HG02840 (cell line): Measurements from ENCODE around the gene TIMELESS.
"Not testable (repeated sequence)": the region's sequence is repeated elsewhere in the genome, so short reads cannot be mapped to it uniquely, and the experiment has no call there.

ENCODE experiments used
- ATAC-seq: cut with Tn5 transposase; IDR thresholded peaks from one replicate; pipeline ENCODE4 v1.9.1; 2021; ENCODE audit warnings: mild to moderate bottlenecking, moderate library complexity, moderate number of reproducible peaks; ENCODE audit not compliant: unreplicated experiment, low FRiP score

The TIMELESS gene

DNA sequence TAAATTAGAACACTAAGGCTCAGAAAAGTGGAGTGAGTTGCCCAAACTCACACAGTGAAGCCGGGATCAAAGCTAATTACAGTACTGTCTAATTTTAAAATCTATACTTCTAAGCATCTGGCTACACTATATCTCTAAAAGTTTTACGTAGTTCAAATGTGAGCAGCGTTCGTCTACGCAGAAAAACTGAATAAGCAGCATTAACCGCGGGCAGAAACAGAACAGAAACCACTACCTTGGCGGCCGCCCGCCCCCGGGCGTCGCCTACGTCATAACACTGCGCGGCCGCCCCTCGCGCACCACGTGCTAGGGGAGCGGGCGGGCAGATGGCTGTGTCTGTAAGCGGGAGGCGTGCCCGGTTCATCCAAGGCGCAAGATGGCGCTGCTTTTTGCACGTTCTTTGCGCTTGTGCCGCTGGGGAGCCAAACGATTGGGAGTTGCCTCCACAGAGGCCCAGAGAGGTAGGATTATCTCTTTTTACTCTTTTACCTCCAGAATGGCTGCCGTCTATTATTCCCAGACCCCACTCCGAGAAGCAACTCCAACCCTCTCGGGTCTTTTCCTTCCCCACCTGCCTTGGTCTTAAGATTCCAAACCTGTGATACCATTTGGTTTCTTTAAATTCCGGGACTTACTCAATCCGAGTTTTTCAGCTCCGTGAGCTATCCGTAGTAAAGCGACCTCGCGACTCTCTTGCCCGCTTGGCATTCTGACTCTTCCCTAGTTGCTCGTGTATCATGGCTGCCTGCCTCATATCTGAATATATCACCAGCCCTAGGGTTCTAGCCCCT, 19.2 kb upstream of the TIMELESS start, which contains the start of gene SPRYD4:
TSS of gene SPRYD4 (plus strand) at position 363 of the 791 bp plus-strand sequence. CDS start at position 377, 14 bp downstream.
- ATAC-seq, result peak; percentile 86

DNA sequence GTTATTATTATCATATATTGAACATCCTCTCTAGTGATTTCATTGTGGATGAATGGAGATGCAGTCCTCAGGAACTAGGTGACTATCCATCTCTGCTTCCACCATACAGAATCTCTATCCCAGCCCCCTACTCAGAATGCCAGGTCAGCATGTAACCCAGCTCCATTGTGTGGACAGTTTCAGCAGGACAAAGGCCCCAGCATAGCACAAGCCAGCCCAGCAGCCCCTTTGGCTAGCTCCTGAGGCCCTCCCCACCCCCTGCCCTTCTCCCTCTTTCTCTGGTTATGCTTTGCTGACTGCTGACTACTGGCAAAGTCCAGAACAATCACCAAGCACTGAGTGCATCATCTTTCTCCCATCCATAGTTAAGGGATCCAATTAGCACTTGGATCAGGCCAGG, 13.3 kb upstream of the TIMELESS start:
- no peak for ATAC-seq

- no peak for ATAC-seq
Measured at GRCh38 chr12:56461235-56462159, 12.3 kb upstream of the TIMELESS start.

- ATAC-seq, result no peak
Measured at GRCh38 chr12:56457817-56458216, 8.6 kb upstream of the TIMELESS start.

DNA sequence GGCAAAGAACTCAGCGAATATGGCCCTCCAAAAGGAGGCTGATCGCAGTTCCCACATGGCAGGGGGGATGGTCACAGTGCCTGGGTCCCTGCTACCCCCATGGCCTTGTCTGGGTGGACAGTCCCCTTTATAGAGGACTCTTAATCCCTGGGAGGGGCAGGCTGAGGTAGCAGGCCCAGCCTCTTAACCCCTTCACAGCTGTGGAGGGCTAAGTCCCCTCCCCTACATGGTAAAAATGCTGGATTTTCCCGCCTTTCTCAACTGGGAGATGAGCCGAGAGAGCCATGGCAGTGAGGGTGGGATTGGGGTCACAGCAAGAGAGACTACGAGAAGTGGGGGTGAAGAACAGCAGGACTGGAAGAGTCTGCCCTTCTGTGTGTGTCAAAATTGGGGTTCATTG, 5.3 kb upstream of the TIMELESS start, which contains the start of gene MIP:
TSS of gene MIP (minus strand) at position 101 of the 400 bp plus-strand sequence. CDS start at position 57, 44 bp downstream.
- ATAC-seq, result no peak

DNA sequence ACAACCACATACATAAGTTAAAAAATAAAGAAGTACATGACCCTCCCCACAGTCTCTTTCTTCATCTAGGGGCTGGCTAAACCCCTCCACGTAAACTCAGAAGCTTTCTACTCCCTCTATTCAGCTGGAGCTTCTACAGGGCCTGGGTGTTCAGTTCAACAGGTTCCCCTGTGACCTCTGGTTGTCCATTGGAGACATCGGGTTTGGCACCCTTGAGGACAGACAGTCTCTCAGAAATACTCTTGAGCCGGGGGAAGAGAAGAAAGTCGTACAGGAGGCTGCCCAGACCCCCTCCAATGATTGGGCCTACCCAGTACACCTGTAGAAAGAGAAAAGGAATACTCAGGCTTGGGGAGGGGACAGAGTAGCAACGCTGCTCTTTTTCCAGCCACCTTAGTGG, 1.9 kb upstream of the TIMELESS start:
- ATAC-seq, result no peak

DNA sequence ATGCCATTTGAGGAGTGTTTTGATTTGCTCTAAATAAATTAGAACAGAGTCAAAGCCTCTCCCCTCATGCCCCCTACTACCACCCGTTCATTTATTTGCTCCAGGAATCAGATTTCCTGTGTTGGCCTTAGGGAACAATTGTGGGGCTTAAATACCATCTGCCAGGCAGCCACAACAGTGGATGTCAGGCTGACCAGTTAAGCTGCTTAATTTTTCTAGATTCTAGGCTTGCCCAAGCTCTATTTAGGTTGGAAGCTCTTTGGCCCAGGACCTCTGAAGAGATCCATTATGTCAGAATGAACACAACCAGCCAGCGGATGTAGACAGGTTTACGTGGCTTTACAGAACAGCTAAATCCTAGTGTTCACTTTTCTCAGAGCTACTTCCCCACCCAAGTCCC, 1.0 kb upstream of the TIMELESS start:
- no peak for ATAC-seq

DNA sequence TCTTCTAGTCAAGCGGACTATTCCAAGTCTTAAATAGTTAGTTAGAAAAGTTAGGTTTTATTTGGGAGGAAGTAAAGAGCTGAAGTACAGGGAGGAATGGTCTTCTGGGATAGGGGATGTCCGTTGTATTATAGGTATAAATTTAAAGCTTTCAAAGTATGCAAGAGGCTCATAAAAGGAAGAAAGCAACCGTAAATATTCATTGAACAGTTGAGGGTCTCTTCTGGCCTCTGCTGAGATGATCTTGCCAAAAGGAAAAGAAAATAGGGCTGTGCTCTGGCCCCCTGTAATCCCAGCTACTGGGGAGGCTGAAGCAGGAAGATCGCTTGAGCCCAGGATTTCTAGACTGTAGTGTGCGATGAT, 377 bp upstream of the TIMELESS start:
- no peak for ATAC-seq

- ATAC-seq, result not testable (repeated sequence)
Measured at GRCh38 chr12:56443208-56443607, 6.0 kb downstream of the TIMELESS start.

DNA sequence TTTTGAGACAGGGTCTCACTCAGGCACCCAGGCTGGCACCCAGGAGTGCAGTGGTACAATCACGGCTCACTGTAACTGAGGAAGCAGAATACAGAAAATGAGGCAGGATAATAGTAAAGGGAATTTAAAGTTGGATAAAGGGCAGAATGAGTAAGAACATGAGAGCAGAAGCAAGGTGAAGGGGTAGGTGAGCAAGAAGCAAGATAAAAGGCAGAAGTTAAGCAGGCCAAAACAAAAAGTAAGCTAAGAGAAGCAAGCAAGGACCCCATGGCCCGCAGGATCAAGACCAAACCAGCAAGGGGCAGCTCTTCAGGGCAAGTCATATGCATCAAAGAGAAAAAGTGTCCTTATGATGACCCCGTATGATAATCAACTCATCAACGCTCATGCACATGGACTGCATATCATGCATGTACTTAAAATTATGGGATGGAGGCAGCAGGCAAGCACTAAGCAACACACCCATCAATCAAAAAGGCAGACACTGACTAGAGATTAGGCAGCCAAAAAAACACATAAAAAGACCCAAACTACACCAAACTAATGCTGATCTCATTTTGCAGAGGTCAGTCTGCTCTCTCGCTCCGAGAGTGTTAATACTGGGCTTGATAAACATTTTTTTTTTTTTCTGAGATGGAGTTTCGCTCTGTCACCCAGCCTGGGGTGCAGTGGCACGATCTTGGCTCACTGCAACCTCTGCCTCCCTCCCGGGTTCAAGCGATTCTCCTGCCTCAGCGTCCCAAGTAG, 11.6 kb downstream of the TIMELESS start:
- no peak for ATAC-seq

GRCh38 chr12:56434828-56435227, 14.4 kb downstream of the TIMELESS start:
- ATAC-seq, result no peak

DNA sequence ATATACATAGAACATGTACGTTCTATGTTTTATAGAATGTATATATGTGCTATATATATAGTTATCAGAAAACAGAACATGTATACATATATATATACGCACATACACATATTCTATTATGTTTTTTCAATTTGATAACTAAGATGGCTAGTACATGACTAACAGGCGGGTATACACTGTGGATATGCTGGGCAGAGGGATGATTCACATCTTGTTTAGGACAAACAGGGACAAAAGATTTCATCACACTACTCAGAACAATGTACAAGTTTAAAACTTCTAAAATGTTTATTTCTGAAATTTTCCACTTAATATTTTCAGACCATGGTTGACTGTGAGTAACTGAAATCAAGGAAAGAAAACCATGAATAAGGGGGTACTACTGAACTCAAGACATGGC, 17.4 kb downstream of the TIMELESS start:
- no peak for ATAC-seq

DNA sequence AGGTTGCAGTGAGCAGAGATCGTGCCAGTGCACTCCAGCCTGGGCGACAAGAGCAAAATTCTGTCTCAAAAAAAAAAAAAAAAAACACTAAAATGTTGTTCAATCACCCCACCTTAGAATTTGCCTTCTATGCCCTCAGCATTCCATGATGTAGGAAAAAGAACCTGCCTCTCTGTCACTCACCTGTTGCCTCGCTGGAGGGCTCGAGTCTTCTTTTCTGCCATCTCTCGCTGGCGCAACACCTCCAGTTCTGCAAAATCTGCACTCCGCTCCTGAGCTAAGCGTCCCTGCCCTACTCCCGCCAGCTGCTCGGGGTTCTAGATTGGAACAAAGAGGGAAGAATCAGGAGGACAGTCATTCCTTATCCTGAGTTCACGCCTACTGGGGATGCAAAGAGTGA, 17.9 kb downstream of the TIMELESS start:
- ATAC-seq, result no peak

GRCh38 chr12:56425940-56426438, 23.2 kb downstream of the TIMELESS start:
- ATAC-seq, result no peak

DNA sequence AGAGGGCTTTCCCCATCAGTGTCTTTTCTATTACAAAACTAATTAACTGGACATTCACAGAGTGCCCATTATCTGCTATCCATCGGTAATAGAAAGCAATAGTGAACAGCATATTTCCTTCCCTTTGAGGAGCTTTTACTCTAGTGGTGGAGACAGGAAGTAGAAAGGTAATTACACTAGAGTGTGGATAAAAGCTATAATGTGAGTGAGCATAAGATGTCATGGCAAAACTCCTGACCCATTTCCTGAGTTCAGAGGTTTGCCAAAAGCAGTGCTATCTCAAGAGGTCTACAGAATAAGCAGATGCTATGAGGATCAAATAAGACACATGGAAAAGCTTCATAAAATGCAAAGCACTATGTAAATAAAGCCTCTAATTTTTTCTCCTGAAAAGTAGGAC, 24.0 kb downstream of the TIMELESS start:
- no peak for ATAC-seq

- no peak for ATAC-seq
Measured at GRCh38 chr12:56420411-56420810, 28.8 kb downstream of the TIMELESS start.

DNA sequence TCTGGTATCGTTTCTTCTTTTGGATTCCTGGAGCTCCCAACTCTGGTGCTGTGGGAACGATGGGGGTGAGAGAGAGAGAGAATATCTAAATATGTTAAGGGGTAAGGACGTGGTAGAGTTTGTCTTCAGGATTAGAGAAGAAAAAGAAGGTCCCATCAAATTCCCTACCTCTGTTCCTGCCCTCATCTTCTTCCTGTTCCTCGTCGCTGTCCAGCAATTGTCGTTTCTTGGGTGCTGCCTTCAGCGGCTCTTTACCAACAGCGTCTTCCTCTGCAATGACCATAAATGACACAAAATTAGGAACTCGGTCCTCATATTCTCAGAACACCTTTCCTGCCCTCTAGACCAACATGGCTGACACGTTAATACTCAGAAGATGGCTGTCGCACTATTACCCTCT, 31.5 kb downstream of the TIMELESS start:
- ATAC-seq, result no peak

DNA sequence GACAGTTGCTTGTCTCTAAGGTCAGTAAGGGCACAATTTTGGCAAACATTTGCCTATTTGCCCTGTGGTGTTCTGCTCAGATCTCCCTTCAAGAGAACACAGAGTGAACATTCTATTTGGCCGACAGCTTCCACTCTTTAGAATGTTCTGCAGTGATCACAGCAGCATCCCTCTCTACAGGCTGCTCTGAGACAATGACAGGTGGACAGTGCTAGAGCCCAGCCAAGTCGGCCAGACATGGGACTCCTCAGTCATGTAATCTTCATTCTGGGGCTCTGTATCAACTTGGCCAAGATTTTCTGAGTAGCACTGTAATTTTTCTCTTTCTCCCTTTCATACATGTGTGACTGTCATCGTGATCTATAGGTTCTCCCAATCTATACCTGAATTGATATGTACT, 34.8 kb downstream of the TIMELESS start:
- ATAC-seq, result no peak

DNA sequence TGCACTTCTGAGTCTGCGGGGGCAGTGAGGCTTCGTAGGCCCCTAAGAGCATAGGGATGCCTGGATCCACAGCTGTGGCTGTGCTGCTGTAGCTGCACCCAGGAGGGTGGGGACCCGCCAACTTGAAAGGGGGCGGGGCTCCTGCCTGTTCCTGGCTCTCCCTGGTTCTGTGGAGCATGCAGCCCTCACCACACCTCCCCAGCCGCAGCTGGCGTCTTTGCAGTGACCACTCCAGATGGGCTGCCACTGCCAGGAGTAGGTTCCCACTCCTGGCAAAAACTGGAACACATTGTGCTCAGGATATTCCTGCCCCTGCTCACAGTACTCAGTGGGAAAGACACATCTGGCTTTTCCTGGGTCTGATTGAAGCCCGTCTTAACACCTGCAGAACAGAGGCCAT, 35.8 kb downstream of the TIMELESS start:
- ATAC-seq, result no peak
